ENCODE data around the gene MAPK8IP3. TPM values are rescaled to one million over a fixed set of nuclear protein-coding genes. Genes with fewer than 3 reads are reported as not detected.

The MAPK8IP3 gene
- total and polyA plus RNA-seq, 2 donors (not counting 1 experiment from before 2014, with no cell fraction given): 249 to 340 TPM

- no peak for TF ChIP-seq EZH2 (IDR thresholded peaks at IDR 0.05; ENCODE audit: borderline replicate concordance, insufficient read depth, low read depth, low read length, poor library complexity, severe bottlenecking)
- no peak for TF ChIP-seq CTCF (IDR thresholded peaks at IDR 0.05)
- ATAC-seq (ENCODE audit: low read depth) (no peak), DNase-seq (no peak)
- Histone ChIP-seq H3K27me3 (replicated peaks in 1 of 4; ENCODE audit: control extremely low read depth in 1 of 4, control insufficient read depth in 3 of 4, insufficient read depth in 4 of 4, low read length in 3 of 4) (no peaks in the 10 kb centered on the region), H3K4me2 (replicated peaks; ENCODE audit: low read depth, low read length, poor library complexity, severe bottlenecking) (no peak overlapping the region), H3K36me3 (replicated peaks in 1 of 2; ENCODE audit: control extremely low read depth in 1 of 2, control insufficient read depth in 1 of 2, extremely low read depth in 1 of 2, insufficient read depth in 2 of 2, low read length in 1 of 2) (peaks cover 0 to 51% of the 10 kb centered on the region in 2 experiments), H2AFZ (ENCODE audit: insufficient read depth, low read depth, low read length, poor library complexity, severe bottlenecking) (no peak overlapping the region), H4K20me1 (ENCODE audit: control insufficient read depth, insufficient read depth, low read length, poor library complexity, severe bottlenecking) (peaks cover 29% of the 10 kb centered on the region), H3K9me3 (ENCODE audit: control extremely low read depth in 1 of 3, control insufficient read depth in 2 of 3, insufficient read depth in 1 of 3, low read length in 2 of 3) (peaks cover 0 to 4% (median 0%) of the 10 kb centered on the region in 3 donors), H3K79me2 (ENCODE audit: control insufficient read depth, insufficient read depth, low read length) (peaks cover 4% of the 10 kb centered on the region), H3K4me3 (ENCODE audit: control extremely low read depth in 1 of 5, extremely low read depth in 1 of 5, insufficient read depth in 1 of 5, low read depth in 2 of 5, low read length in 4 of 5) (no peak overlapping the region), H3K27ac (ENCODE audit: low read length in 2 of 2) (no peak overlapping the region), H3K4me1 (ENCODE audit: control insufficient read depth in 2 of 2, insufficient read depth in 2 of 2, low read length in 2 of 2) (peaks cover 11 to 18% of the 10 kb centered on the region in 2 donors), H3K9ac (ENCODE audit: low read length) (no peak overlapping the region)
- H3K27me3 Mint-ChIP-seq: no peaks in the 10 kb centered on the region
- 97% methylated on average over 40 of the region's 41 CpGs for WGBS (ENCODE audit: insufficient coverage)
- ChIA-PET CTCF (interaction anchor here (1.2 kb wide), 1 partner anchor 62 kb away, joined by 4 read pairs; the partner anchor contains the start of gene MAPK8IP3), POLR2A (interaction anchor here (1.1 kb wide), 1 partner anchor 9 kb away, joined by 3 read pairs; no protein-coding TSS in a partner anchor)
- H3K4me1 Mint-ChIP-seq: peaks cover 15% of the 10 kb centered on the region
- peak overlapping the region; percentile 74 for H3K27ac Mint-ChIP-seq
- no peak overlapping the region for H3K4me3 Mint-ChIP-seq
- no peaks in the 10 kb centered on the region for H3K9me3 Mint-ChIP-seq (ENCODE audit: insufficient read depth)
- intact Hi-C loops (cut with micrococcal nuclease): no loop called here
Measured at GRCh38 chr16:1768061-1768766, 62.2 kb downstream of the MAPK8IP3 start.

- Histone ChIP-seq H3K4me3 (ENCODE audit: control extremely low read depth in 1 of 5, extremely low read depth in 1 of 5, insufficient read depth in 1 of 5, low read depth in 2 of 5, low read length in 4 of 5) (no peak overlapping the region), H3K36me3 (replicated peaks in 1 of 2; ENCODE audit: control extremely low read depth in 1 of 2, control insufficient read depth in 1 of 2, extremely low read depth in 1 of 2, insufficient read depth in 2 of 2, low read length in 1 of 2) (peaks cover 0 to 47% of the 10 kb centered on the region in 2 experiments), H3K9me3 (ENCODE audit: control extremely low read depth in 1 of 3, control insufficient read depth in 2 of 3, insufficient read depth in 1 of 3, low read length in 2 of 3) (peaks cover 0 to 3% (median 0%) of the 10 kb centered on the region in 3 donors), H3K9ac (ENCODE audit: low read length) (no peak overlapping the region), H3K4me2 (replicated peaks; ENCODE audit: low read depth, low read length, poor library complexity, severe bottlenecking) (no peak overlapping the region), H3K79me2 (ENCODE audit: control insufficient read depth, insufficient read depth, low read length) (peaks cover 9% of the 10 kb centered on the region), H3K4me1 (ENCODE audit: control insufficient read depth in 2 of 2, insufficient read depth in 2 of 2, low read length in 2 of 2) (peaks cover 13 to 21% of the 10 kb centered on the region in 2 donors), H3K27ac (ENCODE audit: low read length in 2 of 2) (no peak overlapping the region), H3K27me3 (replicated peaks in 1 of 4; ENCODE audit: control extremely low read depth in 1 of 4, control insufficient read depth in 3 of 4, insufficient read depth in 4 of 4, low read length in 3 of 4) (no peaks in the 10 kb centered on the region), H2AFZ (ENCODE audit: insufficient read depth, low read depth, low read length, poor library complexity, severe bottlenecking) (no peak overlapping the region), H4K20me1 (ENCODE audit: control insufficient read depth, insufficient read depth, low read length, poor library complexity, severe bottlenecking) (peaks cover 28% of the 10 kb centered on the region)
- ATAC-seq (ENCODE audit: low read depth): no peak
- H3K9me3 Mint-ChIP-seq (ENCODE audit: insufficient read depth): no peaks in the 10 kb centered on the region
- H3K27ac Mint-ChIP-seq: no peak overlapping the region
- H3K27me3 Mint-ChIP-seq: no peaks in the 10 kb centered on the region
- no peak for DNase-seq
- intact Hi-C loops (cut with micrococcal nuclease): no loop called here
- H3K4me3 Mint-ChIP-seq: no peak overlapping the region
- ChIA-PET POLR2A (no interaction called here), CTCF (interaction anchor here (1.2 kb wide), 1 partner anchor 63 kb away, joined by 4 read pairs; the partner anchor contains the start of gene MAPK8IP3)
- WGBS (ENCODE audit: insufficient coverage): 91% methylated on average over 21 of the region's 26 CpGs
- H3K4me1 Mint-ChIP-seq: peaks cover 16% of the 10 kb centered on the region
- TF ChIP-seq EZH2 (IDR thresholded peaks at IDR 0.05; ENCODE audit: borderline replicate concordance, insufficient read depth, low read depth, low read length, poor library complexity, severe bottlenecking) (no peak), CTCF (IDR thresholded peaks at IDR 0.05) (no peak)
Measured at GRCh38 chr16:1768767-1769401, 62.9 kb downstream of the MAPK8IP3 start.
